CD4-positive, alpha-beta T cell treated with Interferon alpha-2 for 1 hour (primary cell): ENCODE measurements around the gene ITPR3.

Experiments used
- DNase-seq, 2 donors: peaks; one replicate each; pipeline ENCODE4 v3.0.0-alpha.2; 2020 to 2022

The ITPR3 gene

DNA sequence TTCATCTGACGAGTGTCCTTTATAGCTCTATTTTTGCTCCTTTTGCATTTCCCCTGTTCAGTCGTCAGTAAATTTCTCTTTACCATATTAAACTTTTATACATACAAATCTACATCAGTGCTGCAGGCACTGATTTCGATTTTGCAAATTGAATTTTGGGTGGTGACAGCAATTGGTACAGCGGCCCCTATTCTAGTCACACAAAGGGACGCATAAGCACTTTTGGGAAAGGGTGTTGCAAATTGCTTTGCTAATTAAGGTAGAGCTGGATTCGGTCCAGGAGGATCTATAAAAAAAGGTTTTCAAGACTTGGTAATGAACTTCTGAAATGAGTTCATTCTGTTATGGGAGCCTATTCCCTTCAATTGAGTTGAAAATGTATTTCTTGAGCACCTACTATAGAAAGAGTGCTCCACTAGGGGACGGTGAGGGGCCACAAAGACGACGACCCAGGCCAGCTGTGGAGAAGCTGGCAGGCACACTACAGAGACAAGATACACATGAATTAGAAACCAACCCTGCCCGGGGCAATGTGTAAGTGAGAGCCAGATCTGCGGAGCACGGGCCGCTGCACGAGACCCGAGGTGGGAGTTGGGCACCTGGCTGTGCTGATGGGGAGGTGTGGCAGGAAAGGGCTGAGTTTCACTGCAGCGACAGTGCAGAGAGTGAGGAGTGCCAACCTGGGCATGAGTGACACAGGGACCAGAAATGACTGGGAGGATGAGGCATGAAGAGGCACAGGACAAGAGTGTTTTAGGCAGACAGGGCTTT, 85.0 kb downstream of the ITPR3 start:
- DNase-seq, result no peak

DNA sequence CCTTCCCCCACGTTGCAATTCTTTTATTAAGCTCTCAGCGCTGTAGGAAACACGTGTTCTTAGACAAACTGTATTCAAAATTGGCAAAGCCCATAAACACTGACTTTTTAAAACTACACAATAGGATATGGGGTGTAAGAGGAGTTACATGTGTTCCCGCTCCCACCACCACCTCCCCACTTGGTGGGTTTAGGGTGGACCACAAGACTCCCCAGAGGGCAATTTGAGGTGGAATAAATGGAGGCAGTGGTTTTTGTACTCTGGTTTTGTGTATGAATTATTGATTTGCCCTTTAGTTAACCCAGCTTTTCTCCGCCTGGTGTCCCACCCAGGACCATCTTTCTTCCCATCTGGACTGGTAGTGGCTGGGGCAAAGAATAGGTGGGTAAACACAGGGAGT, 86.6 kb downstream of the ITPR3 start:
- no peak for DNase-seq

DNA sequence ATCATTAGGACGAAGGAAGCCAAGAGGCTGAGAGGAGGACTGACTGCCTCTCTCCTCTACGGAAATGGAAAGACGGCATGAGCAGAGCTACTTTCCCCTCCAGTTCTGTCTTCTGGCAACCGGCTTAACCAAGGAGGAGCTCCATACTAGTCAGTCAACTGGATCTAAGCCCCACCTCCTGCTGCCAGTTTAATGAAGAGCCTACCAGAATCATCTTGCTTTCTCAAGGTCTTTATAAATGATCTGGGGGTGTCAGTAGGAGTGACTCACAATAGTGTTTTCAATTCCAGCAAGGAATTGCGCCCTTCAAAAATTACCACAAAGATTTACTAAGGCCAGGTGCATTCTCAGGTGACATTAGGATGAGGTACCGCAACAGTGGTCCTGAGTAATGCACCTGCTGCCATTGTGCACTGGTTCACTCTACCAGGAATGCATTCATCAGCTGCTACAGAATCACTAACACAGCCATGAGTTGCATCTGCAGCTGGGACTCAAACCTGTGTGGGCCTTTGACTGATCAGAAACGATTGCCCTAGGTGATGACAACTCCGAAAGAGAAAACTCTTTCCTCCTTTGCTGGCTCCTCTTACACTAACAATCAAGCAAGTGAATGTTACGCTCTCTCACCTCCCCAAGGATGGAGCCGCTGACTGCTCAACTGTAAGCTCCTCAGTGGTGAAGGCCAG, 87.5 kb downstream of the ITPR3 start:
- no peak for DNase-seq

DNA sequence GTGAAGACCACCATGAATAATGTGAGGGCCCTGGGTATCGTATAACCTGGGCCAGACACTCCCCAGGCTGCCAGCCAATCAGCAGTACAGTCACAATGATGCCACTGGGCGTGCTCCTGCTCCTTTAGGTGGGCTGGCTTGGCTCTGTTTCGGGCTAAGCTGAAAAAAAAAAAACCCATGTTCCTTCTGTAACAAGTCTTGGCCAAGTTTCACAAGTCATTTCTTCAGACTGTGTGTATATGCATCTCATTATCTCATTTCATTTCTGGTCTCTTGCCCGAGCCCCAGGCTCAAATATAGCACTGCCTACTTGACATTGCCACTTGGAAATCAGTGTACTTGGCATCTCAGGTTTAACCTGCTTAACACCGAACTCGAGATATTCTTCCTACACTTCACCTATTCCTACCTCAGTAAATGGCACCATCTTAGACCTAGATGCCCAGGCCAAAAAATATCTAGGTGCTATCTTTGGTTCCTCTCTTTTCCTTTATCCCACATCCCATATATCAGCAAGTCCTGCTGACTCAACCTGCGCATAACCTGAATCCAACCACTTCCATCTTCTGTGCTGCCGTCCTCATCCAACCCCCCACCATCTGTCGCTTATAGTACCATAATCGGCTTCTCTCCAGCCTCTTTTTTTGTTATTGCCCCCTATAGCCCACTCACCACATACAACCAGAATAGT, 88.6 kb downstream of the ITPR3 start:
- no peak for DNase-seq

DNA sequence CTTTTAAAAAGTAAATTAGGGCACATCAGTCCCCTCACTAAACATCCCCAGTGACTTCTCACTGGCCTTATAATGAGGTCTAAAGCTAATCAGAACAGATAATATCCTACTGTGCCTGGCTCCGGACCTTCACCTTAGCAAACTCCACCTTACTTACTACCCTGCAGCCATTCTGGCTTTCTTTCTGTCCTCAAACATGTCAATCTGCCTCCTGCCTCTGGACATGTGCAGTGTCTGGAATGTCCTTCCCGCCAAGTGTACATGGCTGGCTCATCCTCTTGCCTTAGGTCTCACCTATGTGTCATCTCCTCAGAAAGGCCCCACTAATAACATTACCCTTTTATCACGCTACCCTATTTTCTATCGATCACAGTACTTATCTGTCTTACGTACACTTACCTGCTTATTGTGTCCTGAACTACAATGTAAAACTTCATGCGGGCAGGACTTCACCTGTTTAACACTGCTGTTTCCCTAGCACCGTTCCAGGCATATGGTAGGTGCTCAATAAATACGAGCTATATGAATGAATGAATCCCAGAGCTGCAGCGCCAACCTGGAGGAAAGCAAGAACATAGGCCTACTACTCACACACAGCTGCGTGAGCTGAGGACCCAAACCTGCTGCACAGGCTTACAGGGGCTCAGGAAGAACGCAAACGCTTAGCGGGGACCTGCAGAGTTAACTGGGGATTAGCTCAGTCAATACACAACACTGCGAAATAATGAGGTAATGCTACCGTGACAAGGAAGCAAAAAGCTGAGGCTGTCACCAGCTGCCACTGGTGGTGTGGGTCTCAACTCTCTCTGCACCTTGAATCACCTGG, 89.4 kb downstream of the ITPR3 start:
- DNase-seq, result no peak

DNA sequence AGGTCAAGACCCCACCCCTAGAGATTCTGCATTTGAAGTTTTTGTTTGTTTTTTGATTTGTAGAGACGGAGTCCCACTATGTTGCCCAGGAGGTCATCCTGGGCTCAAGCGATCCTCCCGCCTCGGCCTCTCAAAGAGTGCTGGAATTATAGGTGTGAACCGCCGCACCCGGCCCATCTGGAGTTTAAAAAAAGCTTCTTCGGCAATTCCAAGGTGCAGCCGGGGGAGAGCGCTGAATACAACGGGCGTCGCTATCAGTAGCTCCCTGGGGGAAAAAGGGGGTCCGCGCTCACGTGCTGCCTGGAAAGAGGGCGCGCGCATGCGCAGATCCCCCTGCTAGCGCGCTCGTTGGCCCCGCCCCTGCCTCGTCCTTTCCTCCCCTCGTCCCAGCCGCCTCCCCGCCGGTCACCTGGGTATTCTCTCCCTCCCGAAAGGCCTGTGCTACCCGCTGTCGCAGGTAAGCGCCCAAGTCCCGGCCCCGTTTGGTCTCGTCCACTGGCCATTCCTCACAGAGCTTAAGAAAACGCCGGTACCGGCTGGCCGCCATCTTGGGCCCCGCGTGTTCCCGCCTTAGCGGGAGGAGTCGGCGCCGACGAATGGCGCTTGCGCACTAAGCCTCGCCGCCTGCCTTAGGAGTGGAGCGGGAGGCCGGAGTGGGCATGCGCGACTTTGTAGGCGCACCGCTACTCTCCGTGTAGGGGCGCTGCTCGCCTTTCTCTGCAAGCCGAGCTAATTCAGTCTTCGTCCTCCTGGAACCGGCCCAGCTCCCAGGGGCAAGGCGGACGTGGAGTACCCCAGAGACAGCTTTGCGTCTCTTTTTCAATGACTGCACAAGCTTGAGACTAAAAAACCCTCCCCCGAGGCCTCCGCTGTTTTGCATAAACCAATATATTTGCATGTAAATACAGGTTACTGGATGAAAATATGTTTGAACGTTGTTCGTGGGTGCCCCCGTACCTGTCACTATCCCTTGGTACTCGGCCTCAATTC, 90.3 kb downstream of the ITPR3 start, which contains the start of gene UQCC2:
TSS of gene UQCC2 (minus strand) at position 561 of the 990 bp plus-strand sequence. CDS start at position 547, 14 bp downstream.
- peak; percentile 97 for DNase-seq

DNA sequence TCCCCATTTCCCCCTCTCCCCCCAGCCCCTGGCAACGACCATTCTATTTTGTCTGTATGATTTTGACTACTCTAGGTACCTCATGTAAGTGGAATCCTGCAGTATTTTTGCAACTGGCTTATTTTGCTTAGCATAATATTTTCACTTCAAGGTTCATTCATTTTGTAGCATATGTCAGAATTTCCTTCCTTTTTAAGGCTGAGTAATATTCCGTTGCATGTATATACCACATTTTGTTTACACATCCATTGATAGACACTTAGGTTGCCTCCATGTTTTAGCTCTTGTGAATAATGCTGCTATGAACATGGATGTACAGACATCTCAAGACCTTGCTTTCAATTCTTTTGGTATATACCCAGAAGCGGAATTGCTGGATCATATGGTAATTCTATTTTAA, 91.8 kb downstream of the ITPR3 start:
- no peak for DNase-seq

DNA sequence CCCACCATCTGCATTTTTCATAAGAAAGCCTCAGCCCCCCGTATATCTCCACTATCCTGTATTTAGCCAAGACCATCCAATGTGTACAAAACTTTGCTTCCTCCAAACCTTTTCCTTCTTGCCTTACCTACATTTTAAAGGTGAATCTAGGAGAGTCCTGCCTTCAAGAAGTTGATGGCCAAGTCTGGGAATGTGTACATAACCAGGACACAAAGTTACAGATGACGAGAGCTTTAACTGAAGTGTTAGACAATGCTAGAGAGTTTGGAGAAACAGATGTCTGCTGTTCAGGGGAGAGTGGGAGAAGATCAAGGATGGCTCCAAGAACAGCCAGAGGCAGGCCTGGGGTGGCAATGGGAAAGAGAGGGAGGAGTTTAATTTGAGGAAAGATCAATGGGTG, 92.7 kb downstream of the ITPR3 start:
- DNase-seq, result no peak

DNA sequence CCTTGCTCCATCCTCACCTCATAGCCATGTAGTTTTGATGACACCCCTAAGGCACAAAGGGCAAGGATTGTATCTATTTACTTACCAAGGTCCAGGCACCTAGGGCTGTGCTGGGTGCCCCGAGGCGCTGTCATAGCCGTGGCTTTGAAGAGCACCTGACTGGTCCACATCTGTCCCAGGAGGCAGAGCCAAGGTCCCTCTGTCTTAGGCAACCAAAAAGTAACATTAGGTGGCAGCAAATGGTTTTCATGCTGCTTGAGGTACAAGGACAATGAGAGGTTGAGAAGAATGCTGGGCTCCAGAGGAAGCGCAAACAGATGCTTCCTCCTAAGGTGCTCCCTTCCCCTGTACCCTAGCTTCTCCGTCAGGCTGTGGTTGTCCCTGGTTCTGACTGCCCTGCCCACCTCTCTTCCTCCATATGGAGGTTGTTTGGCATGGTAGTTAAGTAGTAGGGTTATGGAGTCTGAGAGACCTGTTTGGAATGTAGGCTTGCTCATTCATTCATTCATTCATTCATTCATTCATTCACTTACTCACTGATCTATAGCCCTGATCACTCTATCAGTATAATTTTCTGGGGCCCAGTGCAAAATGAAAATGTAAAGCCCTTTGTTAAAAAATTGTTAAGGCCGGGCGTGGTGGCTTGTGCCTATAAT, 93.4 kb downstream of the ITPR3 start:
- DNase-seq, result no peak

DNA sequence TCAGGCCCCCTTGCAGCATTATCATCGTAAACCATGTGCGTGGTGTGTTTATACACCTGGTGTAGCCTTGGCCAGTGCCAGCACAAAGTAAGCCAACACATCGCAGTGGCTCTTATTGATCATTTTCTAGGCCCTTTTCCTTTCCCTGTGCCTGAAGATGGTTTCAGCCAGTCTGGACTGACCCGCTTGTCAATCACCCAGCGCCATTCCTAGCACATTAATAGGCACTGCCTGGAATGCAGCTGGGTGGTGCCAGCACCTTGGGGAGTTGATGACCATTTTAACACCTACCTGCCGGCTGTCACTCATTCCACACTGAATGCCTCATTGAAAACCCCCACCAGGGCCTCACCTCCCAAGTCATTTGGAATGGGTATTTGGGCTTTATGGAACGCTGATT, 95.3 kb downstream of the ITPR3 start:
- DNase-seq, result no peak

DNA sequence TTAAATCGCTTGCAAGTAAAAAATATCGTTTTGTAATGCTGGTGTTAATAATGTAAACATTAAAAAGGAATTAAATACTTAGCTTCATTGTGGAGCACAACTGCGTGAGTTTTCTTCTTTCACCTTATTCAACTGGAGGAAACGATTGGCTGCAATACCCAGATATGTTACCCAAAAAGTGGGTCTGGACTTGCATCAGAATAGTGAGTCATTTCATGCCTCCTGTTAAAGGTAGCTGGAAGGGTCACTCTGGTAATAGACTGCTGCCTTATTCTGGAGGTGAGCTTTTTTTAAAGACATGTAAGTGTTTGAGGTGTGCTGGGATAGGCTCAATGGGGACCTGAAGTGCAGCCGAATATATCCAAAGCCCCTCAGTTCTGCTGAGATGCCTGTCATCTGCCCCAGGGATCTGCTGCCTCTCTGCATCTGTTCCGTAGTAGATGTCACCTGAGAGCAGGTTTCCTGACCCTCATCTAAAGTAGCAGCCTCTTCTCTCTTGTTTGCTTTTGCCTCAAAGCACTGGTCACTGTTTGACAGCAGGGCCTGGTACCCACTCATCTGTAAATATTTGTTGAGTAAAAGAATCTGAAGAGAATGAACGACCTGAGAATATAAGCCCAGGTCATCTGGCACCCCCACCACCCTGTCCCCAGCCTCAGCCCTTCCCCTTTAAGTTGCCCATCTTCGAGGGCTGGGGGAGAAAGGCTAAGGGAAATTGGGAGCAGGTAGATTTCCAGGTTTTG, 95.9 kb downstream of the ITPR3 start:
- no peak for DNase-seq

DNA sequence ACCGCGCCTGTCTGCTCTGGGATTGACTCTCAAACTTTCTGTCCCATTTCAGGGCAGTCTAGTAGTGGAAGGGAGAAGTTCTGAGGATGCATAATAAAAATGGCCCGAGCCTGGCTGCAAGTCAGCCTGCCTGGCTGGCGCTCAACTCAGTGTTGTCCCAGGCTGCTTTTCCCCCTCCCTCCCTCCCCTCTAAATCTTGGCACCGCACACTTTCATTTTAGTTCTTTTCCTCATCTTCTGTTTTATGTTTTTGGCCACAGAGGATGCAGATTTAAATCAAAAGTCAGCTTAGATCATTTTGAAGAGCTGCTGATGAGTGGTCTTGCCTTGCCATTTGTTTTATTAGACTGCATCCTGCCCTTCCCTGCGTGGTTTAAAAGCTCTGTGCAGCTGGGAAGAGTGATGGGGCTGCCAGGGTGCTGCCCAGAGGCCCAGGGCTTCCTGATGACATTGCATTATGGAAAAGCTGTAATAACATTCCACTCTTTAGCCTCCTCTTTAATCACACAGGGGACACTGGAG, 96.9 kb downstream of the ITPR3 start:
- no peak for DNase-seq

DNA sequence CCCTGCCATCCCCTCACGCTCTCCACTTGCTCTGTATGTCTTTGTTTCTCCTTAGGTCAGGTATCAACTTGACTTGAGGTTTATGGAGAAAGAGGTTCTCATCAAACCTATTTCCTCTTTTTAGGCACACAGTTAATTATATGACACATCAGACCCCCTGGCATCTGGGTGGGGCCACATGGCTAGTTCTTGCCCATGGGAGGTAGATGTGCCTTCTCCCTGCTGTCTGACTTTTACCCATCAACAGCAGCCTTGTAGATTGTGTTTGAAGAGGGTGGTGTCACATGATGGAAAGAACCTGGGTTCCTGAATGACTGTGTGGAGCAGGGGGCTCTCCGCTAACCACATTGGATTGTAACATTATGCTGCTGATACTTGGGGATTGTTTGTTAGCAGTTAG, 97.6 kb downstream of the ITPR3 start:
- DNase-seq, result no peak

DNA sequence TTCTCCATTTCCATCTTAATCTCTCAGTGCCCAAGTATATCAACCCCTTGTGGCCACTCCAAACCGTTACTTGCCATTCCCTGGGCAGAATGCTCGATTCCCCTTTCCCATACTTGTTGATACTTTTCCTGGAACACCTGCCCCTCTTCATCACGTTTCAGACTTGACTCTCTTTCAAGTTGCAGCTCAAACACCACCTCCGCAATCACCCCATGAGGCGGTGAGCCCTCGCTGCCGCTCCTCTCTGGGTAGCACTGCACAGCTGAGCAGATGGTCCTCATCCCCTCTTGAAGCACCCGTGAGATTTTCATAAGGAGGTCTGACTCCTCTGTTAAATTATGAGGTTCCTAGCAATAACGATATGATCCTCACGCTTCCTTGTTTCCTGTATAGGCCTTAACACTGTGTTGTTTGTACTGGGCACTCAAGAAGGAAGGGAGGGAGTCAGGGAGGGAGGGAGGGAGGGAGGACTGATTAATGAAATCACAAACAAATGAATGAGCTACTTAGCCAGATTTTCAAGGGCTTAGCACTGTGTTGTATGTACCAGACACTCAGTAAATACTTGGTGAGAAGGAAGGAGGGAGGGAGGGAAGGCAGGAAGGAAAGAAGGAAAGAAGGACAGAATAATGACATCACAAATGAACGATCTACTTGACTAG, 98.3 kb downstream of the ITPR3 start:
- DNase-seq, result no peak

DNA sequence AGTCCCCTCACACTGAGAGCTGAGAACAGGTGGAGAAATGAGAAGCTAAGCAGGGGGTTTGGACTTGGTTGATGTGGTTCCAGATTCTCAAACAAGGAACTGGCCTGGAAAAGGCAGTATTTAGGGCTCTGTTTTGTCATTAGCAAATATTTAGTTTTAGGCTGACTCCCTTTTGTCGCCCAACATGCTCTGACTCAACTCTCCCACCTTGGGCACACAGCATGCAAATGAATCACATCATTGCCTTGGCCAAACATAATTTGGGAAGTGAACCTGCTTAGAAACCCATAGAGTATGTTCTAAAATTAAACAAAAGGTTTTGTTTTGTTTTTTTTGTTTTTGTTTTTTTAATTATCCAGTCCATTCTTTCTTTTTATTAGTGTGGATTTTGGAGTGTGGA, 99.9 kb downstream of the ITPR3 start:
- no peak for DNase-seq

DNA sequence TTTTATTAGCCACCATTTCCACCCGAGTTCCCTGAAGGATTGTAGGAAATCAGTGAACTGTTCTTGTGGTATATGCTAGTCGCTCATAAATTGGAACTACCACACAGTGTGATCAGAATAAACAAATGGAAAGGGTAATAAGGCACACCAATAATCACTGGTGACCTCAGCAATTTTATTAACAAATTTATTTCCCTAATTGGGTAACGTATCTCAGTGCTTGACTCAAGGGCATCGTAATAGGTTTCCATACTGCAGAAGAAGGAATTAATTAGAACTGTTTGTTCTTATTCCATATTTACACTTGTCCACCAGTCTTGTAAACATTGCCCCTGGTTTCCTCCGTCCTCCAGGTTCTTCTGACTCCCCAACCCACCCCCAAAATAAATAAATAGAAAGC, 100.4 kb downstream of the ITPR3 start:
- no peak for DNase-seq

DNA sequence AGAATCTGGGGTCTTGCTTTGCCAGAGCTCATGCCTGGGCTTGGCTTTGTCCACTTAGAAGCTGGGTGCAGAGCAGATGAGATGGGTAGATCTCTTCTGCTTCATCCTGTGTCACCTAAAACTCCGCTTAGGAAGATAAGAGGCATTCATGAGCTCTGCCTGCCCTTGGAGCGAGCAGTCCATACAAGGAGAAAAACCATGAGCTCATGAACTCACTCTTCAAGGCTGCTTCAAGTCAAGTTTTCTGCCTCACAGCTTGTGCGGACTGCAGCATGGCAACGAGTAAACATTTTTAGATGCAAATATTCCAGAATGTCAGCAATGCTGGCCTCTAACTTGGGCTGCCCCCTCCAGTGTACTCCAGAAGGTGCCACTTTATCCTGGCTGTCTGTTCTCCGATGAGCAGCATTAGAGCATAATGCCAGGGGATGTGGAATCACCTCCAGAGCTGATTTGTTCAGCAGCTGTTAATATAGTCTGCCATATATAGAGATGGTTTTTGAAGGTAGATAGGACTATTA, 101.0 kb downstream of the ITPR3 start:
- no peak for DNase-seq

DNA sequence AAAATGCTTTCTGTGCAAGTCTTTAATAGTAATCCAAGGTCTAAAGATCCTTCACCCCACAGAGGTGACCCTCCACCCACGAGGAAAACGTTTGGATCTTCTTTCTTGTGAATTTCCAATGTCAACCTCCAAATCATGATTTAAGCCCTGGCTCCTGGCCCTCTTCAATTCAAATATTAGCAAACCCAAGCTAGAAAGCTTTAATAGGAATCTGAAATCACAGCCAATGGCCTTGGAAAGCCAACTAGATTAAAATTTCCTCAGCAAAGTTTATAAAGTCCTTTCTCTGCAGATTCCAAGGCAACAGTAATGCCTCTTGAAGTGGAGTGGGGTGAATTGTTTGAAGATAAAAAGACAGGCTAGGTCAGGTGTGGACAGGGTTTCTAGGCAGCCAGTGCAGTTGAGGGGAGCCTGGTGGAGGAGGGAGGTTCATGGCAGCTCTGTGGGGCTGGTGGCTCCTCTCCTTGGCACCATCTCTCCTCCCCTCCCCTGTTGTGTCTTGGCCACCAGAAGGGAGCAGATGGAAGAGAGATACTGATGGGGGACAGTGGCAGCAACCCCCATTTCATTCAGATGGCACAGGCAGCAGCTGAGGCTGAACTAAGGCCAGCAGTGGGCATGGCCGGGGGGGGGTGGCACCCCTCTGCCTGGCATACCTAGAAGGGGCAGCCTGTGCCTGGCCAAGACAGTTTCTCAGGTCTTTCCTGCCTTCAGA, 102.4 kb downstream of the ITPR3 start:
- DNase-seq, result no peak
